ENCODE measurements around the gene B4GALNT3. TPM values are rescaled to one million over a fixed set of nuclear protein-coding genes. Genes with fewer than 3 reads are reported as not detected.

B4GALNT3 gene
- total RNA-seq, 1 donor from 2014 or later: 2.9 TPM

GRCh38 chr12:517538-517937 lies 57.8 kb downstream of the B4GALNT3 start:
- Mint-ChIP-seq H3K36me3 (ENCODE audit: low read depth) (no peaks in the 10 kb centered on the region), H3K4me3 (ENCODE audit: unreplicated experiment) (no peak overlapping the region), H3K27me3 (ENCODE audit: low read depth) (peaks cover 13% of the 10 kb centered on the region), H3K9me3 (ENCODE audit: low read depth) (no peaks in the 10 kb centered on the region), H3K27ac (ENCODE audit: unreplicated experiment) (no peak overlapping the region), H3K4me1 (ENCODE audit: low read depth) (no peaks in the 10 kb centered on the region)
- no peak for DNase-seq (ENCODE audit: low spot score)
- no peak for TF ChIP-seq CTCF (IDR thresholded peaks at IDR 0.05)

GRCh38 chr12:520119-520518 lies 60.4 kb downstream of the B4GALNT3 start:
- H3K4me3 Mint-ChIP-seq (ENCODE audit: unreplicated experiment): no peak overlapping the region
- DNase-seq (ENCODE audit: low spot score): no peak
- no peak for TF ChIP-seq CTCF (IDR thresholded peaks at IDR 0.05)
- no peaks in the 10 kb centered on the region for H3K4me1 Mint-ChIP-seq (ENCODE audit: low read depth)
- H3K36me3 Mint-ChIP-seq (ENCODE audit: low read depth): no peaks in the 10 kb centered on the region
- H3K27ac Mint-ChIP-seq (ENCODE audit: unreplicated experiment): no peak overlapping the region
- no peaks in the 10 kb centered on the region for H3K9me3 Mint-ChIP-seq (ENCODE audit: low read depth)
- H3K27me3 Mint-ChIP-seq (ENCODE audit: low read depth): peaks cover 15% of the 10 kb centered on the region

DNA sequence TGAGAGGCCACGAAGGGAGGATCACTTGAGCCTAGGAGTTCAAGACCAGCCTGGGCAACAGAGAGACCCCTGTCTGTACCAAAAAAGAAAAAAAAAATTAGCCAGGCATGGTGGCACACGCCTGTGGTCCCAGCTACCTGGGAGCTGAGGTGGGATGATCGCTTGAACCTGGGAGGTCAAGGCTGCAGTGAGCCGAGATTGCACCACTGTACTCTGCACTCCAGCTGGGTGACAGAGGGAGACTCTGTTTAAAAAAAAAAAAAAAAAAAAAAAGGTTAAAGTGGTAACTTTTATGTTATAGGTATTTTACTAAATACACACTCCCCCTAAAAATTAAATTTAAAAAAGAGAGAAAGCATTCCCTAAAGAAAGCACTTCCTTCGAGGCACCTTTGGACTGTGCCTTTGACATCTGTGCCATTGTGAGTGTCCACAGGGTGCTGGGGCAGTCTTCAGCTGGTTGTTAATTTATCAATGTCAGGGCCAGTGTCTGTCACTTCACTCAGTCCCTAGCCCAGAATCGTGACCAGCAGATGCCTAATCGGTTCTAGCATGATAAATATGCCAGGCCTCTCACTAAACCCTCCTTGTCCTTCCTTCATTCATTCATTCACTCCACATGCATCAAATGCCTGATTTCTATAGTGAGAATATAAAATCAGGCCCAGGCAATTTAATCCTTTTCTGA lies 63.1 kb downstream of the B4GALNT3 start:
- DNase-seq (ENCODE audit: low spot score): no peak
- Mint-ChIP-seq H3K9me3 (ENCODE audit: low read depth) (no peaks in the 10 kb centered on the region), H3K27me3 (ENCODE audit: low read depth) (peaks cover 17% of the 10 kb centered on the region), H3K4me3 (ENCODE audit: unreplicated experiment) (no peak overlapping the region), H3K36me3 (ENCODE audit: low read depth) (no peaks in the 10 kb centered on the region), H3K4me1 (ENCODE audit: low read depth) (no peaks in the 10 kb centered on the region), H3K27ac (ENCODE audit: unreplicated experiment) (no peak overlapping the region)
- TF ChIP-seq CTCF (IDR thresholded peaks at IDR 0.05): no peak

DNA sequence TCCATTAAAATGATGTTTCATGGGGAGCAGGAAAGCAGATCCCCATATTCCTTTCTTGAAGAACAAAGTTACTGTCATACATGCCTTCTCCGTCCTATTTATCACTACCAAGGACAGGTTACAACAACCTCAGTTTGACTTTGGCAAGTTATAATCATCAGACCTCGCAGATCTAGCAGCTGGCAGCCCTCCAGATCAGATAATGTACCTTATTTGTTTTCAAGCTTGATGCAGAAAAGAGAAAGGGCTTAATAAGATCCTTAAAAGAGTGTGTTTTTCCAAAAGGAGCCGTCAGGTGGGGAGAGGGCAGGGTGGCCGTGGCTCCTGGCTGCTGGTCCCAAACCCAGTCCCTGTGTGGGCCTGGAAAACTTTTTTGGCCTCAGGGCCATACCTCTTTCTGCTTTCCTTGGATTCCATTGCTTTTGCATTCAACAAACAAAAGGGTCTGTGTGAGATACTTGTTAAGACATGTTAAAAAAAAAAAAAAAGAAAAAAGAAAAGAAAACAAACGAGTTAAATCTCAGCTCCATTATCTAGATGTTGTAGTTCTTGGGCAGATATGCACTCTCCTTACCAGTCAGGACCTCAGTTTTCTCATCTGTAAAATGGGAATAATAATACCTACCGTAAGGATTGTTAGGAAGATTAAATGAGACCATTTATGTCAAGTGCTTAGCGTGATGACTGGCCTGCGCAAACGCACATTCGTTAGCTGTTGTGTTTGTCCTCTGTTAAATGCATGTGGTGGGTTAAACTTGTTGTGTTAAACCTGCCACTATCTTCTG lies 64.6 kb downstream of the B4GALNT3 start:
- Mint-ChIP-seq H3K4me1 (ENCODE audit: low read depth) (no peaks in the 10 kb centered on the region), H3K27ac (ENCODE audit: unreplicated experiment) (no peak overlapping the region), H3K4me3 (ENCODE audit: unreplicated experiment) (no peak overlapping the region), H3K27me3 (ENCODE audit: low read depth) (peaks cover 17% of the 10 kb centered on the region), H3K36me3 (ENCODE audit: low read depth) (no peaks in the 10 kb centered on the region), H3K9me3 (ENCODE audit: low read depth) (no peaks in the 10 kb centered on the region)
- DNase-seq (ENCODE audit: low spot score): no peak
- TF ChIP-seq CTCF (IDR thresholded peaks at IDR 0.05): no peak

DNA sequence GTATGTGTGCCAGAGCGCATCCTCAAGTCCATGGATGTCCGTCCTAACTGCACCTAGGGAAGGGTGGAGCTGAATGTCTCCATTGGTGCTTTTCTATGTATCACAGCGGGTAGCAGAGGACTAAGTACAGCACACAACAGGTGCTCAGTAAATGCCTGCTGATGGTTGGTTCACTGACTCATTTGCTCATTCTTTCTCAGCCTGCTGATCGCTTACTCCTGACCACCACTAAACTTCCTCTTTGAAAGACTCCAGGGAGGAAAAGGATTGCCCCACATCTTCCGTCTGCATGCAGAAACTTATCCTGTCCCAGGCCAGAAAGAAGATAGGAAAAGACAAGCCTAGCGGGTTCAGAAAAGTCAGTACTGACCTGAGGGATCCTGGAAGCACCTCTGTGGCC lies 66.3 kb downstream of the B4GALNT3 start:
- TF ChIP-seq CTCF (IDR thresholded peaks at IDR 0.05): no peak
- H3K36me3 Mint-ChIP-seq (ENCODE audit: low read depth): no peaks in the 10 kb centered on the region
- H3K27ac Mint-ChIP-seq (ENCODE audit: unreplicated experiment): no peak overlapping the region
- H3K4me1 Mint-ChIP-seq (ENCODE audit: low read depth): peaks cover 6% of the 10 kb centered on the region
- H3K4me3 Mint-ChIP-seq (ENCODE audit: unreplicated experiment): no peak overlapping the region
- no peaks in the 10 kb centered on the region for H3K9me3 Mint-ChIP-seq (ENCODE audit: low read depth)
- DNase-seq (ENCODE audit: low spot score): no peak
- peaks cover 8% of the 10 kb centered on the region for H3K27me3 Mint-ChIP-seq (ENCODE audit: low read depth)
